PC-3 (cell line): Measurements from ENCODE around the gene DOCK1. TPM values are rescaled to one million over a fixed set of nuclear protein-coding genes. Genes with fewer than 3 reads are reported as not detected.

ENCODE experiments used
- ATAC-seq: fragments of 200-7000 bp; cut with Tn5 transposase; 2 replicates; pipeline ENCODE4 v1.9.1; 2020; ENCODE audit warnings: mild to moderate bottlenecking, moderate library complexity
- BruUV-seq: library from RNA; stranded (reverse); fragments of 400-500 nt; replicated peaks from 2 replicates; lab custom pipeline; 2021; lab: Mats Ljungman, UMichigan
- CTCF ChIA-PET: fragments of 300-600 bp; sonication (Branson Sonifier 250); formaldehyde crosslinking; loops from one replicate; lab custom pipeline; 2022; ENCODE audit warnings: antibody characterized with exemption; lab: Charles Lee
- POLR2A ChIA-PET: fragments of 300-600 bp; sonication (Branson Sonifier 250); formaldehyde crosslinking; loops from one replicate; lab custom pipeline; 2022; ENCODE audit warnings: antibody characterized with exemption; ENCODE audit not compliant: unreplicated experiment; lab: Charles Lee
- DNase-seq: peaks from one replicate; pipeline ENCODE4 v3.0.0-alpha.2; 2015
- H2AFZ ChIP-seq: fragments of 300-600 bp; sonication (generic); 2 replicates; pipeline ENCODE4 v1.6.0; 2016; ENCODE audit warnings: antibody characterized with exemption, low read length
- H3F3A ChIP-seq: fragments of 300-600 bp; sonication (generic); one replicate; pipeline ENCODE4 v1.6.0; 2017; ENCODE audit warnings: antibody characterized with exemption, low read length, control low read depth, mild to moderate bottlenecking; ENCODE audit not compliant: unreplicated experiment
- H3K27ac ChIP-seq: fragments of 300-600 bp; sonication (generic); 2 replicates; pipeline ENCODE4 v1.5.1; 2016; ENCODE audit warnings: mild to moderate bottlenecking, low read length
- H3K27me3 ChIP-seq: fragments of 300-600 bp; sonication (generic); 2 replicates; pipeline ENCODE4 v1.6.1; 2016; ENCODE audit warnings: low read length, mixed read lengths
- H3K36me3 ChIP-seq: fragments of 300-600 bp; sonication (generic); 2 replicates; pipeline ENCODE4 v1.6.1; 2016; ENCODE audit warnings: low read depth, mixed run types, low read length, mixed read lengths
- H3K4me1 ChIP-seq: fragments of 300-600 bp; sonication (generic); 2 replicates; pipeline ENCODE4 v1.5.1; 2016; ENCODE audit warnings: low read length; ENCODE audit not compliant: insufficient read depth
- H3K4me2 ChIP-seq: fragments of 300-600 bp; sonication (generic); 2 replicates; pipeline ENCODE4 v1.6.0; 2016; ENCODE audit warnings: low read length
- H3K4me3 ChIP-seq: fragments of 300-600 bp; sonication (generic); 2 replicates; pipeline ENCODE4 v1.5.1; 2016; ENCODE audit warnings: mild to moderate bottlenecking, low read length, mixed read lengths
- H3K79me2 ChIP-seq: fragments of 300-600 bp; sonication (generic); 2 replicates; pipeline ENCODE4 v1.6.1; 2017; ENCODE audit warnings: low read length, mixed read lengths
- H3K9ac ChIP-seq: fragments of 300-600 bp; sonication (generic); 2 replicates; pipeline ENCODE4 v1.6.0; 2016; ENCODE audit warnings: mild to moderate bottlenecking, low read length
- H3K9me2 ChIP-seq: fragments of 300-600 bp; sonication (generic); replicated peaks from 2 replicates; pipeline ENCODE4 v1.6.1; 2016; ENCODE audit warnings: mixed run types, low read length, mixed read lengths
- H3K9me3 ChIP-seq: fragments of 300-600 bp; sonication (generic); 2 replicates; pipeline ENCODE4 v1.6.1; 2016; ENCODE audit warnings: low read length, mixed read lengths
- H4K20me1 ChIP-seq: fragments of 300-600 bp; sonication (generic); 2 replicates; pipeline ENCODE4 v1.6.1; 2016; ENCODE audit warnings: low read length, mixed read lengths
- EZH2 ChIP-seq: fragments of 300-600 bp; sonication (generic); IDR thresholded peaks from one replicate; pipeline ENCODE4 v1.6.1; 2017; ENCODE audit warnings: antibody characterized with exemption, mild to moderate bottlenecking, low read length; ENCODE audit not compliant: unreplicated experiment
- EZH2phosphoT487 ChIP-seq: fragments of 300-600 bp; sonication (generic); IDR thresholded peaks from 2 replicates; pipeline ENCODE4 v1.6.1; 2018; ENCODE audit warnings: mild to moderate bottlenecking, antibody characterized with exemption, low read length, borderline replicate concordance
- intact Hi-C: fragments of 100-400 bp; cut with micrococcal nuclease; formaldehyde crosslinking; loops from 2 replicates; pipeline ENCODE4 v1.9.0; 2023
- total RNA-seq: library from RNA; depleted of rRNA; stranded (reverse); fragments of >200 nt; gene quantifications from 2 replicates; pipeline ENCODE4 v1.2.3, GENCODE V29; 2014
- TF ChIP-seq, protein P1 (sequence below): fragments of 300-600 bp; sonication (generic); conservative IDR thresholded peaks from 2 replicates; pipeline ENCODE4 v1.5.1; 2017; ENCODE audit warnings: antibody characterized with exemption, low read depth, mild to moderate bottlenecking, low read length

DOCK1 gene
- total RNA-seq, 1 experiment from 2014 or later, result 34.3 TPM

DNA sequence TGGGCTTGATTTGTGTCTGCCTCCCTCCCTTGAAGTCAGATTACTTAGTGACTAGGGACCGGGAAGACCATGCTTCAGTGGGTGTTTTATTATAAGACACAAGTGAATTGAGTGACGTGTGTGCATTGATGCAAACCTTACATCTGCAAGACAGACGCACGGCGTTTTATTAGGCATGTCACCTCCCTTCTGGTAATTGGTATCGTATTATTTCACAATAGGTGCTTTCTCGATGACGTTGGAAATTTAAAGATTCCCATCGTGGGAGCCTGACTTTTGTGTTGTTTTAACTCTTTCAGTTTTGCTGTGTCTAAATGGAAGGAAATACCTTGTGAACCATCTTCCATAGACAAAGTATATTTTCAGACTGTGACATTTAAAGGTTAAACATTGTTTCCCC, 158.5 kb downstream of the DOCK1 start:
- no peak for ATAC-seq
- no TSS peak for BruUV-seq
- ChIA-PET CTCF (no interaction called here), POLR2A (no interaction called here)
- Histone ChIP-seq H3K27ac (no peak overlapping the region), H3K4me3 (no peak overlapping the region), H3K27me3 (no peaks in the 10 kb centered on the region), H3K36me3 (no peaks in the 10 kb centered on the region; the same call in 1 of the 2 replicates), H2AFZ (no peak overlapping the region), H3K9me2 (no peaks in the 10 kb centered on the region), H4K20me1 (no peaks in the 10 kb centered on the region), H3K4me2 (no peak overlapping the region), H3K4me1 (no peaks in the 10 kb centered on the region), H3F3A (no peaks in the 10 kb centered on the region), H3K9me3 (no peaks in the 10 kb centered on the region), H3K9ac (no peak overlapping the region), H3K79me2 (no peaks in the 10 kb centered on the region)
- intact Hi-C loops, result no loop called here
- DNase-seq, result no peak
- TF ChIP-seq EZH2 (no peak), EZH2phosphoT487 (no peak)
- TF ChIP-seq, protein P1, sequence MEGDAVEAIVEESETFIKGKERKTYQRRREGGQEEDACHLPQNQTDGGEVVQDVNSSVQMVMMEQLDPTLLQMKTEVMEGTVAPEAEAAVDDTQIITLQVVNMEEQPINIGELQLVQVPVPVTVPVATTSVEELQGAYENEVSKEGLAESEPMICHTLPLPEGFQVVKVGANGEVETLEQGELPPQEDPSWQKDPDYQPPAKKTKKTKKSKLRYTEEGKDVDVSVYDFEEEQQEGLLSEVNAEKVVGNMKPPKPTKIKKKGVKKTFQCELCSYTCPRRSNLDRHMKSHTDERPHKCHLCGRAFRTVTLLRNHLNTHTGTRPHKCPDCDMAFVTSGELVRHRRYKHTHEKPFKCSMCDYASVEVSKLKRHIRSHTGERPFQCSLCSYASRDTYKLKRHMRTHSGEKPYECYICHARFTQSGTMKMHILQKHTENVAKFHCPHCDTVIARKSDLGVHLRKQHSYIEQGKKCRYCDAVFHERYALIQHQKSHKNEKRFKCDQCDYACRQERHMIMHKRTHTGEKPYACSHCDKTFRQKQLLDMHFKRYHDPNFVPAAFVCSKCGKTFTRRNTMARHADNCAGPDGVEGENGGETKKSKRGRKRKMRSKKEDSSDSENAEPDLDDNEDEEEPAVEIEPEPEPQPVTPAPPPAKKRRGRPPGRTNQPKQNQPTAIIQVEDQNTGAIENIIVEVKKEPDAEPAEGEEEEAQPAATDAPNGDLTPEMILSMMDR, result no peak

DNA sequence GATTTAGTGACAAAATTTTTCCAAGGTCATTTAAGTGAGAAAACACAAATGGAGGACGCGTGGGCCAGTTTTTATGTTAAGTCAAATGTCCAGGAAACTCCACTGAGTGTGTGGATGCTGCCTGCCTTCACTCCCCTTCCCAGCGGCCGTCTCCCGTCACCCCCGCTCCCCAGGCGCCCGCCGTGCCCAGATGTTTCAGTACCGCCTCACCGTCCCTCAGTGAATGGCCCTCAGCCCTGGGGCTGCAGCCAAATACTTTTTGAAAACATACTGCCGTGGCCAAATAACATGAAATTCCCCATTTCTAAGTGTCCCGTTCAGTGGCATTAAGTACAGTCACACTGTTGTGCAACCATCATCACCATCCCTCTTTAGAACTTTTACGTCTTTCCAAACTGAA, 159.2 kb downstream of the DOCK1 start:
- CTCF ChIA-PET, result no interaction called here
- DNase-seq, result no peak
- no peak for TF ChIP-seq EZH2
- Histone ChIP-seq H2AFZ (no peak overlapping the region), H3K9me2 (no peaks in the 10 kb centered on the region), H3F3A (no peaks in the 10 kb centered on the region), H3K4me3 (no peak overlapping the region), H4K20me1 (no peaks in the 10 kb centered on the region), H3K27ac (no peak overlapping the region), H3K27me3 (no peaks in the 10 kb centered on the region), H3K79me2 (no peaks in the 10 kb centered on the region), H3K9ac (no peak overlapping the region), H3K4me2 (no peak overlapping the region), H3K4me1 (no peaks in the 10 kb centered on the region), H3K9me3 (no peaks in the 10 kb centered on the region), H3K36me3 (no peaks in the 10 kb centered on the region; the same call in 1 of the 2 replicates)
- intact Hi-C loops, result no loop called here
- ATAC-seq, result no peak
- POLR2A ChIA-PET, result no interaction called here
- BruUV-seq, result no TSS peak

DNA sequence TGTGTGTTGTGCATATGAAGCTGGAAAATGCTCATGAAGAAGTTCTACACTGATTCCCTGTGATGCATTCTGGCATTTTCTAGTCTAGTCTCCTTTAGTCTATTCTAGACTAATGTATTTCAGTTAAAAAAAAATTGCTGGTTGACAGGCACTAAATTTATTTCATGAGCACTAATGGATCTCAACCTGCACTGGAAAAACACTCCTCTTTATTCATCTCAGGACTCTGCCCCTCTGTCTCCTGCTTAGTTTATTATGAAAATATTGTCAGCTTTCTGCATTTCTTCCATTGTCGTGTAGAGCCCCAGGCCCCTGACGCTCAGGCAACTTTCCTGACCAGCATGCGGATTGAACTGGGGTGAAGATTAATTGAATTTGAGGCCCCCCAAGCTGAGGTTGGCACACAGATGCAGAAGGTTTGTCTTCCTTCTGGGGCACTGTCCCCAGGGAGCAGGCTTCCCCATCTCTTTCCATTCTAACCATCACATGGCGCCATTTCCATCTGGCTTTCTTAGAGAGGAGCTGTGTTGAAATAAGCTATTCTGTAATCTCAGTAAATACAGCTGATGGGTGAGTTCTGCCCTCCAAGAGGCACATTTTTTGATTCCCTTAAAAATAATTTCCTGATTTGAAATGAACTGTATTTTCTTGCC, 162.4 kb downstream of the DOCK1 start:
- ATAC-seq (no peak), DNase-seq (no peak)
- Histone ChIP-seq H3K4me2 (no peak overlapping the region), H3K27me3 (no peaks in the 10 kb centered on the region), H3F3A (no peaks in the 10 kb centered on the region), H4K20me1 (no peaks in the 10 kb centered on the region), H3K9ac (no peak overlapping the region), H3K4me1 (no peaks in the 10 kb centered on the region), H3K79me2 (no peaks in the 10 kb centered on the region), H3K36me3 (no peaks in the 10 kb centered on the region; the same call in 1 of the 2 replicates), H3K4me3 (no peak overlapping the region), H3K9me3 (no peaks in the 10 kb centered on the region), H3K27ac (no peak overlapping the region), H3K9me2 (no peaks in the 10 kb centered on the region), H2AFZ (no peak overlapping the region)
- TF ChIP-seq, protein P1, result no peak
- TF ChIP-seq EZH2 (no peak), EZH2phosphoT487 (no peak)
- BruUV-seq, result no TSS peak
- intact Hi-C loops, result no loop called here
- POLR2A ChIA-PET, result no interaction called here
- CTCF ChIA-PET, result no interaction called here
